ENCODE data around the gene GNAS-AS1.

DNA sequence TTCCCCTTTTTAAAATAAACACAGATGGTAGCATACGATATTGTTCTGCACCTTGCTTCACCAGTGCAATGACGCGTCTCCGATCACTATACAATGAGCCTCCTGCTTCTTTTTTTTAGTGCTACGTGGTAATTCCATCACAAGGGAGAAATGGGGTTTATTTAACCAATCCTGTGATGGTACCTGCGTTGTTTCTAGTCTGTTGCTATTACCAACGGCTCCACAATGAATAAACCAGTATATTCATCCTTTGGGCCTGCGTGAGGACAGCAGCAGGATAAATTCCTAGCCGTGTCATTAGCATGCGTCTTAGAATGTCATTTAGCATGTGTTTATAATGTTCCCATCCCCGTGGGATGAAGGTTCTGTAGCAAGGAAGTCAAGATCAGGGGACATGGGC lies 42.9 kb downstream of the GNAS-AS1 start:
- TF ChIP-seq MYC (IDR thresholded peaks at IDR 0.05; ENCODE audit: low read depth, low read length), result no peak
- TF ChIP-seq, protein P1, sequence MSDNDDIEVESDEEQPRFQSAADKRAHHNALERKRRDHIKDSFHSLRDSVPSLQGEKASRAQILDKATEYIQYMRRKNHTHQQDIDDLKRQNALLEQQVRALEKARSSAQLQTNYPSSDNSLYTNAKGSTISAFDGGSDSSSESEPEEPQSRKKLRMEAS (IDR thresholded peaks at IDR 0.05; ENCODE audit: low read depth, low read length), result no peak

All from NB4 (cell line).